Lower leg skin (tissue), 4 donors: ENCODE results near the gene MDM2. TPM values are rescaled to one million over a fixed set of nuclear protein-coding genes. Genes with fewer than 3 reads are reported as not detected.
"Not testable (repeated sequence)": the region's sequence is repeated elsewhere in the genome, so short reads cannot be mapped to it uniquely, and the experiment has no call there.

Source experiments
- DNase-seq, 2 donors: peaks; one replicate each; pipeline ENCODE4 v3.0.0-alpha.2; 2019; ENCODE audit warnings: low spot score in 2 of 2
- H3K4me3 ChIP-seq: fragments of 200-600 bp; sonication (generic); 2 replicates; pipeline ENCODE4 v1.5.1; 2017; ENCODE audit warnings: mild to moderate bottlenecking, low read depth; ENCODE audit not compliant: poor library complexity, severe bottlenecking
- CTCF ChIP-seq, 3 donors: fragments of 450-650 bp; IDR thresholded peaks; one replicate each; pipeline ENCODE4 v1.5.1; 2016; ENCODE audit warnings: antibody characterized with exemption in 3 of 3, mild to moderate bottlenecking in 3 of 3, moderate library complexity in 2 of 3
- POLR2A ChIP-seq, 2 donors: fragments of 450-650 bp; IDR thresholded peaks; one replicate each; pipeline ENCODE4 v1.6.1; 2016 to 2017; ENCODE audit warnings: antibody characterized with exemption in 2 of 2, mild to moderate bottlenecking in 1 of 2, moderate library complexity in 1 of 2
- WGBS, 2 donors: methylation state at CpG; one replicate each; pipeline ENCODE4 v1.1.5; 2018; 5-methylcytosine and 5-hydroxymethylcytosine counted together
- intact Hi-C: fragments of 100-400 bp; cut with DNase I; formaldehyde crosslinking; loops from one replicate; pipeline ENCODE4 v1.15.0; 2023; ENCODE audit warnings: low total_unique reads
- total RNA-seq, 4 donors: library from RNA; depleted of rRNA; stranded (reverse); fragments of >200 nt; gene quantifications; one replicate each; pipeline ENCODE4 v1.1.0, GENCODE V29; 2016

MDM2 gene
- total RNA-seq, 4 donors from 2014 or later: 50.0 to 73.4 (median 60.3) TPM

GRCh38 chr12:68796399-68796798, 11.6 kb upstream of the MDM2 start:
- peak in 1 of 2 donors; percentile 3 for DNase-seq
- intact Hi-C loops: no loop called here
- 97 to 98% methylated on average over 15 of the region's 15 CpGs for WGBS, 2 donors
- TF ChIP-seq POLR2A (IDR thresholded peaks at IDR 0.05) (no peak), CTCF (IDR thresholded peaks at IDR 0.05) (no peak)
- H3K4me3 ChIP-seq: no peak overlapping the region

DNA sequence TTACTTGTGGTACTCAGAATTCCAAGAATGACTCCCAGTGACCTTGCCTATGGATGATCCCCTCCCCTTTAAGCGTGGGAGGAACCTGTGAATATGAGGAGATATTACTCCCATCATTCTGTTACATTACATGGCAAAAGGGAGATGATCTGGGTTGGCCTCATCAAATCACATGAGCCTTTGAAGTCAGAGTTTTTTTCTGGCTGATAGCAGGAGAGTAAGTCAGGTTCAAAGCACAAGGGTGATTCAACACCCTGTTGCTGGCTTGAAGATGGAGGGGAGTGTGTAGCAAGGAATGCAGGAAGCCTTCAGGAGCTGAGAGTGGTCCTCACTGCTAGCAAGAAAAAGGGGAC, 9.1 kb upstream of the MDM2 start:
- H3K4me3 ChIP-seq: no peak overlapping the region
- intact Hi-C loops: no loop called here
- TF ChIP-seq CTCF (IDR thresholded peaks at IDR 0.05): no peak
- no peak for TF ChIP-seq POLR2A (IDR thresholded peaks at IDR 0.05)
- WGBS, 2 donors: 80 to 100% methylated on average over 1 of the region's 1 CpG
- DNase-seq: peak in 1 of 2 donors; percentile 21

GRCh38 chr12:68800294-68800693, 7.7 kb upstream of the MDM2 start:
- DNase-seq: peak in 1 of 2 donors; percentile 68
- no peak overlapping the region for H3K4me3 ChIP-seq
- intact Hi-C loops: no loop called here
- TF ChIP-seq POLR2A (IDR thresholded peaks at IDR 0.05) (no peak), CTCF (IDR thresholded peaks at IDR 0.05) (no peak)
- 45 to 66% methylated on average over 5 of the region's 5 CpGs for WGBS, 2 donors

DNA sequence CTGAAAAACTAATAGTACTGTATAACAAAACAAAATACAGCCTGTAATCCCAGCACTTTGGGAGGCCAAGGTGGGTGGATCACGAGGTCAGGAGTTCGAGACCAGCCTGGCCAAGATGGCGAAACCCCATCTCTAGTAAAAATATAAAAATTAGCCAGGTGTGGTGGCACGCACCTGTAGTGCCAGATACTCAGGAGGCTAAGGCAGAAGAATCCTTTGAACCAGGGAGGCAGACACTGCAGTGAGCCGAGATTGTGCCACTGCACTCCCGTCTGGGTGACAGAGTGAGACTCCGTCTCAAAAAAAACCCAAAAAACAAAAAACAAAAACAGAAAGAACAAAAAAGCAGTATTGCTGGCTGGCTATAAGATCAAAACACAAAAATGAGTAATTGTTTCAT, 6.9 kb upstream of the MDM2 start:
- intact Hi-C loops, H3K4me3 ChIP-seq: not testable (repeated sequence)
- peak in 1 of 2 donors; percentile 37 for DNase-seq
- 91% methylated on average over 7 of the region's 7 CpGs for WGBS, 2 donors

DNA sequence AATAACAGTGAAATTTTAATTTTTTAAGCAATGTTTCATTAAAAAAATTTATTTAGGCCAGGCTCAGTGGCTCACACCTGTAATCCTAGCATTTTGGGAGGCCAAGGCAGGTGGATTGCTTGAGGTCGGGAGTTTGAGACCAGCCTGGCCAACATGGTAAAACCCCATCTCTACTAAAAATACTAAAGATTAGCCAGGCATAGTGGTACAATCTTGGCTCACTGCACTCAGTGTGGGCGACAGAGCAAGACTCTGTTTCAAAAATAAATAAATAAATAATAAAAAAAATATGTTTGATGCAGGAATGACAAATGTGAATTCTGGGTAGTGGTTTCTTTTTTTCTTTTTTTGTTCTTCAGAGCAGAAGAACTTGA, 5.6 kb upstream of the MDM2 start:
- 74 to 81% methylated on average over 2 of the region's 2 CpGs for whole genome bisulfite sequencing, 2 donors
- intact Hi-C loops, DNase-seq, H3K4me3 ChIP-seq: not testable (repeated sequence)

- intact Hi-C loops: not testable (repeated sequence)
- peak; percentile 29 to 86 for DNase-seq
Observed at GRCh38 chr12:68802911-68803651, 4.9 kb upstream of the MDM2 start.

DNA sequence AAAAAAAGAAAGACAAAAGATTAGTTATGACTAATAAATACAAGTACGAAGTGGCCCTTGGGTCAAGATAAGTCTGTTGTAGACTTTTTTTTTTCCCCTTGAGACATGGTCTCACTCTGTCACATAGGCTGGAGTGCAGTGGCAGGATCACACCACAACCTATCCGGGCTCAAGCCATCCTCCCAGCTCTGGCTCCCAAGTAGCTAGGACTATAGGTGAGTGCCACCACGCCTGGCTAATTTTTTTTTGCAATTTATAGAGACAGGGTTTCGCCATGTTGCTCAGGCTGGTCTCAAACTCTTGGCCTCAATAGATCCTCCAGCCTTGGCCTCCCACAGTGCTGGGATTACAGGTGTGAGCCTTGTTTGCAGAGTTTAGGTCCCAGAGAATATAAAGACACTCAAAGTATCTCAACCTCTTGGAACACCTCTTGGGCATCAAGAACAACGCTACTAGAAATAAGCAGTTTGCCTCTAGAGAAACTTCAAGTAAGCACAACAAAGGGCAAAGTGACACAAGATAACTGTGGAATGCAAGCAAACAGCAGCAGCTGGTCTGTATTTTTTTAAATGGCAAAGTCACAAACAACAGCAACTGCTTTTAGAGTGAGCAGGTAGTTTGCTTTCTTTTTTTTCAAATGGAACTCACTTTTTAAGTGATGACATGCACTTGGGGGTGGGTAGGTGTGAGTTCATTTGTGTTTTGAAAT, 3.9 kb upstream of the MDM2 start:
- DNase-seq: no peak
- WGBS, 2 donors: 94 to 96% methylated on average over 5 of the region's 5 CpGs
- H3K4me3 ChIP-seq: no peak overlapping the region
- TF ChIP-seq CTCF (IDR thresholded peaks at IDR 0.05) (no peak), POLR2A (IDR thresholded peaks at IDR 0.05) (no peak)
- intact Hi-C loops: no loop called here

More at GRCh38 chr12:68802911-68803651, 4.9 kb upstream of the MDM2 start:
- H3K4me3 ChIP-seq: not testable (repeated sequence)
- WGBS, 2 donors: 72 to 74% methylated on average over 19 of the region's 19 CpGs
